ENCODE results near the gene SPINK6. TPM values are rescaled to one million over a fixed set of nuclear protein-coding genes. Genes with fewer than 3 reads are reported as not detected.

SPINK6 gene
- total RNA-seq, 3 donors from 2014 or later, result 3.0 TPM; not detected in 2

Other genes with a start within 250 kb of the SPINK6 start
- gene SPINK5, start 139.1 kb upstream of the SPINK6 start, total RNA-seq, result 10 to 100 TPM in 1 of 3 donors, 1 to 10 TPM in 2; 2.8 to 11.0 (median 6.2) TPM
- not detected for gene SPINK14, start 34.5 kb upstream of the SPINK6 start, total RNA-seq
- gene MARCOL, start 35.5 kb downstream of the SPINK6 start, total RNA-seq, result under 1 TPM in 1 of 3 donors, not detected in 2; 0.82 TPM
- not detected for gene SPINK13, start 65.8 kb downstream of the SPINK6 start, total RNA-seq
- not detected for gene SPINK7, start 109.4 kb downstream of the SPINK6 start, total RNA-seq
- not detected for gene SPINK9, start 132.5 kb downstream of the SPINK6 start, total RNA-seq
- gene FBXO38, start 180.9 kb downstream of the SPINK6 start, total RNA-seq, result 10 to 100 TPM; 46.5 to 48.0 (median 46.9) TPM

All from mucosa of descending colon (tissue), 3 donors.